Measurements from ENCODE around the gene NSMCE1.

NSMCE1 gene, protein sequence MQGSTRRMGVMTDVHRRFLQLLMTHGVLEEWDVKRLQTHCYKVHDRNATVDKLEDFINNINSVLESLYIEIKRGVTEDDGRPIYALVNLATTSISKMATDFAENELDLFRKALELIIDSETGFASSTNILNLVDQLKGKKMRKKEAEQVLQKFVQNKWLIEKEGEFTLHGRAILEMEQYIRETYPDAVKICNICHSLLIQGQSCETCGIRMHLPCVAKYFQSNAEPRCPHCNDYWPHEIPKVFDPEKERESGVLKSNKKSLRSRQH

DNA sequence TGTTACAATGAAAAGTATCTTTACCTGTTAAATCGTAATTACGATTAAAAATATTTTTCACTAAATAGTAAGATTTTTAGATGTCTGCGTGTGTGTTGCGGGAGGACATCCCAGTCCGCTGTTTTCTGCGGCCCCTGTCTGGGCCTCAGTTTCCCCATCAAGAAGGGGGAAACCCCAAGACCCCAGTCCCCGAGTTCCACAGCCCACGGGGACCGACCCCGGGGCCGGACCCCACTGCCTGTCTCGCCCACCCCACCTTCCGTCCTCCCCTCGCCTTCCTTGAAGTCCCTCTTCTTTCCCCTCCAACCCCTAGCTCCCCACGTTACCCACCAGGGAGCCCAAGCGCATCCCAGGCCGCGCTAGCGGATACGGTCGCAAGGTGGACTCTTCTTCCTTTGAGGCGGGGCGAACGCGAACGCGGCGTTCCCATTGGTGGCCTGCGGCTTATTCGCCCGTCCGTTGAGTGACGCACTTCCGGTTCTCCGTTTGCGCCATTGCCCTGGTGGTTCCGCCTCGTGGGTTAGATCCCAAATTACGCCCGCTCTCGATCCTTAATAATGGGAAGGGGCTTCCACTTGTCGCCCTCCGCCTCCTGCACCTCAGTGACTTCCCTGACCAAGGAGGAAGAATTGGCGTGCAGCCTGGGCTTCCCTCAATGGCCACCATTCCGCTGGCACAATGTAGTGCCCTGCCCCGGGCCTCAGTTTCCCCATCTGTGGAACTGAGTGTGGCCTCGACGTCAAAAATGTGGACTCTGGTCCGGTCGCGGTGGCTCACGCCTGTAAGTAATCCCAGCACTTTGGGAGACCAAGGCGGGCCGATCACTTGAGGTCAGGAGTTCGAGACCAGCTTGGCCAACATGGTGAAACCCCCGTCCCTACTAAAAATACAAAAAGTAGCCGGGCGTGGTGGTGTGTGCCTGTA is at the start of gene NSMCE1:
NSMCE1 (minus strand) TSS at position 397 of the 924 bp plus-strand sequence. CDS start 11,202 bp downstream, outside the sequence.
- DNase-seq = peak; percentile 98

DNA sequence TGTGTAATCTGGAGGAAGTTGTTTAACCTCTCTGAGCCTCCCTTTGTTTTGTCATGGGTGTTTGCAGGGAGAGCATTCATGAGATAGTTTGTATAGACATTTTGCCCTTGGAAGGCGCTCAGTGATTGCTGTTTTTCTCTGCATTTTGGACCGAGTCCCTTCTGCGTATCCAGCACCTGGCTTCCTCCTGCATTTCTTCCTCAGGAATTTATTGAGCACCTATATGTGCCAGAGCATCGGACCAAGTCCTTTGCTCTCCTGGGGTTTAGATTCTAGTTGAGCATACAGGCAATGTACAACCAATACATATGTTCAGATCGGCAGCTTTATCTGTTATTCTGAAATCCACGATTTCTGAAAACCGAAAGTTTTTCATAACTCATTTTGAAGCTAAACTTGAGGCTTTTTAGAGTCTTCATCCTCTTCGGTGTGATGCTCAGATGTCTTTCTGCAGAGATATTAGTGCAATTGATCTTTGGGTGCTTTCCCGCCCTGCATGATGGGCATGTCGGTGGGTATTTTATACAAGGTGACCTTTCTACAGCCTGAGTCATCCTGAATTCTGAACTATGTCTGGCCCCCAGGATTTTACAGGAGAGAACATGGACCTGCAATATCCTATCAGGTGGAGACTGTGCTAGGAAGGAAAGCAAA is 49.3 kb upstream of the NSMCE1 start:
- DNase-seq = no peak

DNA sequence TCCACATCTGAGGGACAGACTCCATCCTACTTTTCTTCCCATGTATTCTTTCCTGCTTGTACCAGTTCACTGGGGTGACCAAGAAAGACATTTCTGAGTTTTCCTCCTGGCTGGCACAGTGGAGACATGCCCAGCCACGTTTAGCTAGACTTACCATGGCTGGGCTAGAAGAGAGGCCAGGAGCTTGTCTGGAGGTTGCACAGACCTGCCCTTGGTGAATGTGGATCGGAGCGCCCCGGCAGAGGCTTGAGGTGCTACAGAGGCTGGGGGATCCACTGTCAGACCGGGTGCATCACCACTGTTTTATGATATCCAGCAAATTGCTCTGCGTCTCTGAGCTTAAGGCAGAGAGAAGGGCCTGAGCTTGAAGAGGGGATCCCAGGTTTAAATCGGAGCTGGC is 48.7 kb upstream of the NSMCE1 start:
- no peak for DNase-seq

DNA sequence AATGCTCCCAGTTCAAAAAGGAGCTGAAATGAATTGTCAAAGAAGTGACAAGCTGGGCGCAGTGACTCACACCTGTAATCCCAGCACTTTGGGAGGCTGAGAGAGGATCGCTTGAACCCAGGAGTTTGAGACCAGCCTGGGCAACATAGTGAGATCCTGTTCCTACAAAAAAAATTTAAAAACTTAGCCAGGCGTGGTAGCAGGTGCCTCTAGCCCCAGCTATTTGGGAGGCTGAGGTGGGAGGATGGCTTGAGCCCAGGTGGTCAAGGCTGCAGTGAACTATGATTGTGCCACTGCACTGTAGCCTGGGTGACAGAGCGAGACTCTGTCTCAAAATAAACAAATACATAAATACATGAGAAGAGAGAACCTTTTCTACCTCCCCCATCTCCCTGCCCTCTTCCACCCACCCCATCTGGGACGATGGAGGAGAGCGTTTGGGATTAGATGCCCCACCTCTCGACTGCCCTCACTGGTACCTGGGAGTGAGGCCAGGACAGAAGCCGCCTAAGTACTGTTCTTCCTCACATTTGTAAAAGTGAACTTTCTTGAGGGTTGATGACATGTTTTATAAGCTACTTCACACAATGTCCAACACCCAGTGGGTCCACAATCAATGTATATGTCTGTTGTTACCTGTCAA is 47.6 kb upstream of the NSMCE1 start:
- DNase-seq = no peak

DNA sequence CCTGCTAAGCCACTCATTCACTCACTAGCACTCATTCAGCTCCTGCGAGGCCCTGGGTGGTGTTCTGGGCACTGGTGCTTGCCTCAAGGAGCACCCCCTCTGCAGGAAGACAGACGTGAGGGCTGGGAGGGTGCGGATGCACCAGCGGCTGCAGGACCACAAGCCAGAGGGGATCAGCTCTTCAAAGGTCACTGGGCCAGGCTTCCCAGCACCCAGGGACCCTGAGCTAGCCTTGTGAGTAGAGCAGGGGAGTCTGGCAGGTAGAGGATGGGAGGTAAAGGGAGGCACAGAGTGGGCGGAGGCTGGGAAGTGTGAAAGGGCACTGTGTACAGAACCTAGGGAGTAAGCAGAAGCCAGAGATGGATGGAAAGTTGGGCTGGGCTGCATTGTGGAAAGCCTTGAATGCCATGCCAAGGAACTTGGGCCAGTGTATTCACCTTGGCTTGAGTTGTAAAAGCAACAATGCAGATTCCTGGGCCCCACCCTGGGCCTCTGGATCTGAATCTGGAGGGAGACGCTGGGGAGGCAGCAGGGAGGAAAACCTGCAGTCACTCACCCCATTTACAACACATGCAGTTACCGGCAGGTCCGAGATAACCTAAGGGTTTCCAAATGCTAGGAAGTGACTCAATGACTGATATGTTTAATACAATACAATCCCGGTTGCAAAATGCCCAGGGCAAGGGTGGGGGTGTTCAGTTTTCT is 46.9 kb upstream of the NSMCE1 start:
- DNase-seq = peak; percentile 54

DNA sequence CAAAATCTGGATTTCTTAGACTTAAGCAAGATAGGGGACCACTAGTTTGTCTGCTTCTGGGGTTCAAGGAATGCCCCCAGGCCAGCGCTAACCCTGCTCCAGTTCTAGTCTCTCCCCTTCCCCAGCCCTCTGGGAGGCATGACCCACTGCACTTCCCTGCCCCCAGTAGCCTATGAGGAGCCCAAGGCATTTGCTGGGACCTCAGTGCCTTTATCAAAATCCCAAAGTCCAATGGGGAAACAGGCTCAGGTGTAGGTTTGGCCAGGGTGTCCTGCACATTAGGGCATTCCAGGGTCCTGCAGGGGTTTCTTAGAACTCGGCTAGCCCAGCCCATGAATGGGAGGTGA is 46.4 kb upstream of the NSMCE1 start:
- no peak for DNase-seq

DNA sequence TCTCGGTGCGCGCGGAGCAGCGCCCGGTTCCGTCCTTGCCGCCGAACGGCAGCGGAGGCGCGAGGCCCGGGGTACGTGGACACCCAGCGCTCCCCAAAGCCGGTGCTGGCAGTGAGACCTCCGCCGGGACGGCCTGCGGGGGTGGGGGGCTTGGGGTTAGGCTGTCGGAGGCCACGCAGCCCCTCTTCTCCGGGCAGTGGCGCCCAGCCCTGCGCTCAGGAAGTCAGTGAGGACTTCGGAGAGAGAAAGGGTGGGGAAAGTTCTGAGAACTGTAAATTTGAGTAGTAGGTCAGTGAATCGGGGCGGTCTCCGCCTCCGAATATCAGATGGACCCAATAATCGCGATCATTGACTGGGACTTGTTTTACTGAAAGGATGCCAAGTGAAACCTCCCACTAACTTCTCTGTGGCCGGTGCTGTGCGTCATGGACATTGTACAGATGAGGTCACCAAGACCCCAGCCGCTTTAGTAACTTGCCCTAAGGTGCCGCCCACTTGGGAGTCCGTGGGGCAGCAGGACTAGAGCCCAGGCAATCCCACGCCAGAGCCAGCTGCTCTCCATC is 45.7 kb upstream of the NSMCE1 start:
- peak; percentile 75 for DNase-seq

DNA sequence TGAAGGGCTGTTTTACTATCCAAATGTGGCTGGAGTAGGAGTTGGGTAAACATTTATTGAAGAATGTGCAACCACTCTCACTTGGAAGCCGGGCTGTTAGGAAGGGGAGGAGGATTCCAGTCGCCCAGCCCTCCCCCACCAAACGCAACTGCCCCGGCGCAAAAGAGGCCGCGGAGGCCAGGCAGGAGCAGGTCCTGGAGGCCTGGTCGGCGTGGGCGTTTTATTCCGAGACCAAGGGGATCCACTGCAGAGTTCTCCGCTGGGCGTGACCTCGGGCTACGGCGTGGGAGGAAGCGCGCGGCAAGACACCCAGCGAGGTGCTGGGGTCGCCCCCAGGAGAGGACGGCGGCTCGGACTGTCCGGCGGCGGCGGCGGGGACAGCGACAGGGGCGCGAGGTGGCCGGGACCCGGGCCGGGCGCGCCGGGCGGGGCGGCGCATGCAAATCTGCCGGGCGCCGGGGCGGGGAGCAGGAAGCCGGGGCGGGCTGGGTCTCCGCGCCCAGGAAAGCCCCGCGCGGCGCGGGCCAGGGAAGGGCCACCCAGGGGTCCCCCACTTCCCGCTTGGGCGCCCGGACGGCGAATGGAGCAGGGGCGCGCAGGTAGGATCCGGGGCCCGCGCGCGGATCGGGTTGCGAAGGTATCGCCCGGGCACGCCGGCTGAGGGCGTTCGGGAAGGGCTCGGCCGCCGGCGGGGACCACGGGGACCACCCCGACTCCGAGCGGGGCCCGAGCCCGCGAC is 45.0 kb upstream of the NSMCE1 start, which contains the start of gene IL4R:
IL4R (plus strand) TSS at position 553 of the 739 bp plus-strand sequence. CDS start 26,230 bp downstream, outside the sequence.
- peak; percentile 64 for DNase-seq

DNA sequence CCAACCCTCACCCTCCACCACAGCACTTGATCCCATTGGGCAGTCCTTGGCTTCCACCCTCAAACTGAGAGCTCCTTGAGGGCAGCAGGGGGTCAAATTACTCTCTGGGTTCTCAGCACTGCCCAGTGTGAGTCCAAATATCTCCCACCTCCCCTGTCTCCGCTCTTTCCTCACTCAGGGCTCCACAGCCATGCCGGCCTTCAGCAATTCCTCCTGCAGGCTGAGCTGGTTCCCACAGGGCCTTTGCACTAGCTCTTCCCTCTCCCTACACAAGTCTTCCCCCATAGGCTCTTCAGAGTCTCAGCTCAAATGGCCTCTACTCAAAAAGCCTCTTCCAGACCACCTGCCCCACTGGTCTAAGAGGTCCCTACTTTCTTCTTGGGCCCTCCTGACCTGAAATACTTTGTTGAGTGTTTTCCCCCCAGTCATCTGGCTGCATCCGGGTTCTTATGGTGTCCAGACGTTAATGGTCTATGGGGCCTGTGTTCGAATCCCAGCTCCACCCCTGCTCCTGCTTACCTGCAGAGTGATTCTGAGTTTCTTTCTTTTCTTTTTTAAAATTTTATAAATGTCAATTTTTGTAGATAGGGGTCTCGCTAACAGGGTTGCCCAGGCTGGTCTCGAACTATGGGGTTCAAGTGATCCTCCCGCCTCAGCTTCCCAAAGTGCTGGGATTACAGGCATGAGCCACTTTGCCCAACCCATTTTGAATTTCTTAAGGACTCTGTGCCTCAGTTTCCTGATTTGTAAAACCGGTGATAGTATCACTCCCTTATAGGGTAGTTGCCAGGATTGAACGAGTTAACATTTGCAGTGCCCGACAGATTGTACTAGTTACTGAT is 44.2 kb upstream of the NSMCE1 start:
- no peak for DNase-seq

DNA sequence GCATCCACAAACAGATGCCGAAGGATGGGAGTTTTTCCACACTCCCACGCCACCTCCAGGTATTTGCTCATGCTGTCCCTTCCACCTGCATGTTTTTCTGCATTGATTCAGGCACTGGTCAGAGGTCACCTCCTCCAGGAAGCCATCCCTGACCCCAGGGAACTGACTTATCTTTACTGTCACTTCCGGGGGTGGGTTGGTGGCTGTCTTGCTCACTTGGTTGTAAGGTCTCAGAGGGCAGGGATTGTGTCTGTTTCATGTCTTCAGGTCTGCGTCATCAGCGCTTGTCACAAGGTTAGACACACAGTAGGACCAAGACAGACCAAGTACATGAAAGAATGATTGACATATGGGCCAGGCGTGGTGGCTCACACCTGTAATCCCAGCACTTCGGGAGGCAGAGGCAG is 43.3 kb upstream of the NSMCE1 start:
- no peak for DNase-seq

DNA sequence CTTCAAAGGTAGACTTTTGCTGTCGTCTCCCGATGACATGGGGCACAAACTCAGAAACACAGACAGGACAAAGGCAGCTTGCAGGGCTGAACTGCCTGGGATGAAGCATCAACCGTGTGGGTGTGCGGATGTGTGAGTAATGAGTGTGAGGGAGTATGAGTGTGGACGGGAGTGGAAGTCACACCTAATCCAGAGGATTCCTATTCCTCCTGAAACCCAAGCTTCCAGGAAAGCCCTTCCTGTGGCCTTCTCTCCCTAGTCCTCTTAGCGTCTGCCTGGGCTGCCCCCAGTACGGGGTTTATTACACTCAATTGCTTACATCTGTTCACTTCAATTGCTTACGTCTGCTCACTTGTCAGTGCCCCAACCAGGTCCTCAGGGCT is 42.9 kb upstream of the NSMCE1 start:
- DNase-seq = no peak

DNA sequence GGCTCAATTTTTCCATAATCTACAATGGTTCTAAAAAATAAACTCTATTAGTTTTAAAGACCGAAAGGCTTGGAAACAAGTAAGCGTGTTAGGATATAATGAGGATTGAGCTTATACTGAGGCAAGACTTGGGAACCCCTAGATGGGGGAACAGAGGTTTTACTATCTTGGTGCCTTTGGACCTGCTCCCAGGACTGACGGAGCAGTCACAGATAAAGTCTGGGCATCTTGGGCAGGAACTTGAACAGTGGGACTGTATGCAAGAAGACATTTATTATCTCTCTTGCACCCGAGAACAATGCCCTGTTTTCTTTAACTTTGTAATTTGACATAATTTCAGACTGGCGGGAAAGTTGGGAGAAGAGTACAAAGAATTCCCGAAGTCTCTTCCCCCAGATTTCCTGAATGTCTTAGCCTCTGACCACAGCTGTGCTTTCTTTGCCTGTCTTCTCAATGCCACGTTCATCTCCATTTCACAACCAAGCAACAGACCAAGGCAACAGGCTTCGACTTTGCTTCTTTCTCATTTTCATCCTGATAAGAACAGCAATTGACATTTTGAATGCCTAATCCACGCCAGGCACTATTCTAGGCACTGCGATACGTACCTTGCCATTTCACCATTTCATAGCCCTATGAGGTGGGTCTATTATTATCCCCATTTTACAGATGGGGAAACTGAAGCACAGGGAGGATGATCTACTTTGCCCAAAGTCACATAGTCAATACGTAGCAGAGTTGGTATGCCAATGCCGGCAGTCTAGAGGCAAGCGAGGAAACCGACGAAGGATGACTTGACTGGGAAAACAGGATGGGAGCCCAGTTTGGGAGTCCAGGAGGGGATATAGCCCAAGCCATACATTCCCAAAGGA is 42.2 kb upstream of the NSMCE1 start:
- no peak for DNase-seq

DNA sequence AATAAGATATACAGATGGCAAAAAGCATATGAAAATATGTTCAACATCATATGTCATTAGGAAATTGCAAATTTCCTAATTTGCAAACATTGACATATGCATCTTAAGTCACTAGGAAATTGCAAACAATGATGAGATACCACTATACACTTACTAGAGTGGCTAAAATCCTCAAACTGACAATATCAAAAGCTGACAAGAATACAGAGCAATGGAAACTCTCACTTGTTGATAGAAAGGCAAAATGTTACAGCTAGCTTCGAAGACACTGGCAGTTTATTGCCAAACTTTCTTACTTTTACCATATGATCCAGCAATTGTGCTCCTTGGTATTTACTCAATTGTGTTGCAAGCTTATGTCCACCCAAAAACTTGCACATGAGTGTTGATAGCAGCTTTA is 40.2 kb upstream of the NSMCE1 start:
- no peak for DNase-seq

DNA sequence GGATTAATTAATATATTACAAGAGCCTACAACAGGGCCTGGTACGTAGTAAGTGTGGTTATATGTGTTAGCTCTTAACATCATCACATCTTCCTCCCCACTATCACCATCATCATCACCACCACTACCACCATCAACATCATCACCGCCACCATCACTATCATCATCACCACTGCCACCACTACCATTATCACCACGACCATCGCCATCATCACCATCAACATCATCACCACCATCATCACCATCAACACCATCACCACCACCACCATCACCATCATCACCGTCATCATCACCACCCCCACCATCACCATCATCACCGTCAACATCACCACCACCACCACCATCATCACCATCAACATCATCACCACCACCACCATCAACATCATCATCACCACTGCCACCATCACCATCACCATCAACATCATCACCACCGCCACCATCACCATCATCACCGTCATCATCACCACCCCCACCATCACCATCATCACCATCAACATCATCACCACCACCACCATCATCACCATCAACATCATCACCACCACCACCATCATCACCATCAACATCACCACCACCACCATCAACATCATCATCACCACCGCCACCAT is 37.4 kb upstream of the NSMCE1 start:
- no peak for DNase-seq

DNA sequence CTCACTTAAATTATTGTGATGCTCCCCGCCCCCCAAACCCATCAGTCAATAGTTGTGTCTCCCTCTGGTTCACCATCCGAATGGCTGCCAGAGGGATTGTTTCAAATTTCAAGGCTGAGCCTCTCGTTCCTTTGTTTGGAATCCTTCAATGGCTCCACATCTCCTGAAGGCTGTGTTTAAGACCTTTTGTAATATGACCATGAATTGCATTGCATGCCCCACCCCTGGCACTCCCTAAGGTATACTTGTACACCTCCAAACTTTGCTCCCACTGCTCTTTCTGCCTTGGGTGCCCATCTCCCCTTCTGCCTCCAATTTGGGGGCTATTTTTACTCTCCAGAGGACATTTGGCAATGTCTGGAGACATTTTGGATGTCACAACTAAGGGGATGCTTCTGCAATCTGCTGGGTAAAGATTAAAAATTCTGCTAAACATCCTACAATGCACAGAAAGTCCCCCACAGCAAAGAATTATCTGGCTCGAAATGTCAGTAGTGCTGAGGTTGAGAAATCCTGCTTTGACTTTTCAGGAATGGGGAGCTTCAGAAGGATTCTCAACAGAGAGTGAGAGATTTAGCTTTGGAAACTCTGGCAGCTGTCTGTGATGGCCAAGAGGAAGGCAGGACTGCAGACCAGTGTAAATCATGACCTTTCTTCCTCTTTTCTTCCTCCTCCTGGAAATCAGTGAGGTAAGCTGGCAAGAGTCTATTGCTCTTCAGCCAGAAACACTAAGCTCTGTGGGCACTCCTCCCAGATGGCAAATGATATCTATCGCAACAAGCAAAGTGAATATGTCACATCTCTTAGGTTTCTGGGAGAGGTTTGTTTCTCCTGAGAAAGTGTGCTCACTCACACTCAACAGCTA is 36.5 kb upstream of the NSMCE1 start:
- DNase-seq = peak; percentile 39

DNA sequence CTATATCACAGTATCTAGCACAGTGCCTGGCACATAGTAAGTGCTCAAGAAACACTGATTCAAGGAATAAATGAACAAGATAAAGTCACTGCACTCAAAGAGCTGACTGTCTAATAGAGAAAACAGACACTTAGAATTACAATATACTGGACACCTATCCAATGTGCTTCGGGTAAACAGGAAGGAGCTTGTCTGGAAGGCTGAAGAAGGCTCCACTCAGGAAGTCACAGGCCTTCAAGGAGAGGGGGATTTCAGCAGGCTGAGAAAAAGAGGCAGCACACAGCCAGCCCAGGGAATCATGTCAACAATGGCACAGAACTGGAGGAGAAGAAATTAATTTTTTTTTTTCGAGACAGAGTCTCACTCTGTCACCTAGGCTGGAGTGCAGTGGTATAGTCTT is 35.5 kb upstream of the NSMCE1 start:
- no peak for DNase-seq

DNA sequence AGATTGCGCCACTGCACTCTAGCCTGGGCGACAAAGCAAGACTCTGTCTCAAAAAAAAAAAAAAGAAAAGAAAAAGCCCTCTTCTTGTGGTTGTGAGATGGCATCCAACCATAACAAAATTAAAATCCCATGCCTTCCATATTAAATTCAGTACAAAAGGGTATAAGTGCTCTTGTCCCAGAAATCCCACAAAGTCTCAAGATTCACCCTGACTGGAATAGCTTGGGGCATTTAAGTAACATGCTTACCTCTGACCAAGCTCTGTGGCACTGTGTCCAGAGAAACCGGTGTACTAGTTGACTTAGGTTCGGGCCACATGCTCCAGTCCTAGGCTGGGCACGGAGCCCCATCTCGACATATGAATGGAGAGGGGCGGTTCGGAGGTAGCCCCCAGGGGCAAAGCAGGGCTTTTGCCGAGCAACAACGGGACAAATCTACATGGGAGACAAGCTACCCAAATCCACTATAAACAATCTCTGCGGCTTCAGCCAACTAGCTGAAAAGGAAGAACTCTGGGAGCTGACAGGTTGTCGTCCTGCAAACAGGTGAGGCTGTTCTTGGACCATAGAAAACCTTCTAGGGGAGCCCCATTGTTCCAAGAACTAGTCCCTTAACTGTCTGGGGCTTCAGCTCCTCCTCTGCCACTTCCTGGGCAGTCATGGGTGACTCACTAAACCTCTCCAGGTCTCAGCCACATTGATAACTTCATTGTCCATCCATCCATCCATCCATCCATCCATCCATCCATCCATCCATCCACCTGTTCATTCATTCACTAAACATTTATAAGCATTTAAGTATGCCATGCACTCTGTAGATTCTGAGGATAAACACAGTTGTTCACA is 34.9 kb upstream of the NSMCE1 start:
- no peak for DNase-seq

All from hematopoietic multipotent progenitor cell treated with erythropoietin and hydrocortisone succinate and interleukin-3 and kit ligand, for 6 days (in vitro differentiated cells).